Placental epithelial cell (primary cell): ENCODE results near the gene RBBP8NL. TPM values are rescaled to one million over a fixed set of nuclear protein-coding genes. Genes with fewer than 3 reads are reported as not detected.

Experiments
- total RNA-seq: library from RNA; depleted of rRNA; stranded (reverse); fragments of >200 nt; gene quantifications from 2 replicates; pipeline ENCODE4 v1.2.3, GENCODE V29; 2012

Gene RBBP8NL, protein sequence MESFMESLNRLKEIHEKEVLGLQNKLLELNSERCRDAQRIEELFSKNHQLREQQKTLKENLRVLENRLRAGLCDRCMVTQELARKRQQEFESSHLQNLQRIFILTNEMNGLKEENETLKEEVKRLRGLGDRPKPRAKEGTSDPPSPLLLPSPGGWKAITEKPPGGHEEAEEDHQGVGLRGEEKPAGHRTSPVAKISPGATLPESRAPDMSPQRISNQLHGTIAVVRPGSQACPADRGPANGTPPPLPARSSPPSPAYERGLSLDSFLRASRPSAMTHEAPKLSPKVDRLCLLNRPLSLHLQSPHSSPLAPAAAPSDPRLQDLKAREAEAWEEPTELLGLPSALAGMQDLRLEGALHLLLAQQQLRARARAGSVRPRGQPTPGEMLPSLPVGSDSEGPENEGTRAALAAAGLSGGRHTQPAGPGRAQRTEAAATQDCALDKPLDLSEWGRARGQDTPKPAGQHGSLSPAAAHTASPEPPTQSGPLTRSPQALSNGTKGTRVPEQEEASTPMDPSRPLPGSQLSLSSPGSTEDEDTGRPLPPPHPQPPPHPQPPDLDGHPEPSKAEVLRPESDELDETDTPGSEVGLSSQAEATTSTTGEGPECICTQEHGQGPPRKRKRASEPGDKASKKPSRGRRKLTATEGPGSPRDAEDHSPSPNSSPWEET
- total RNA-seq = 2.4 and 3.5 TPM in 2 replicates

GRCh38 chr20:62427172-62428001 lies at the start of gene RBBP8NL:
TSS of gene RBBP8NL (minus strand) at chr20:62427539. CDS start at chr20:62419647, 7,892 bp downstream.

GRCh38 chr20:62475772-62476055 lies 48.4 kb upstream of the RBBP8NL start, which contains the start of gene GATA5:
TSS of gene GATA5 (minus strand) at chr20:62475995. CDS start at chr20:62475521, 474 bp downstream.

DNA sequence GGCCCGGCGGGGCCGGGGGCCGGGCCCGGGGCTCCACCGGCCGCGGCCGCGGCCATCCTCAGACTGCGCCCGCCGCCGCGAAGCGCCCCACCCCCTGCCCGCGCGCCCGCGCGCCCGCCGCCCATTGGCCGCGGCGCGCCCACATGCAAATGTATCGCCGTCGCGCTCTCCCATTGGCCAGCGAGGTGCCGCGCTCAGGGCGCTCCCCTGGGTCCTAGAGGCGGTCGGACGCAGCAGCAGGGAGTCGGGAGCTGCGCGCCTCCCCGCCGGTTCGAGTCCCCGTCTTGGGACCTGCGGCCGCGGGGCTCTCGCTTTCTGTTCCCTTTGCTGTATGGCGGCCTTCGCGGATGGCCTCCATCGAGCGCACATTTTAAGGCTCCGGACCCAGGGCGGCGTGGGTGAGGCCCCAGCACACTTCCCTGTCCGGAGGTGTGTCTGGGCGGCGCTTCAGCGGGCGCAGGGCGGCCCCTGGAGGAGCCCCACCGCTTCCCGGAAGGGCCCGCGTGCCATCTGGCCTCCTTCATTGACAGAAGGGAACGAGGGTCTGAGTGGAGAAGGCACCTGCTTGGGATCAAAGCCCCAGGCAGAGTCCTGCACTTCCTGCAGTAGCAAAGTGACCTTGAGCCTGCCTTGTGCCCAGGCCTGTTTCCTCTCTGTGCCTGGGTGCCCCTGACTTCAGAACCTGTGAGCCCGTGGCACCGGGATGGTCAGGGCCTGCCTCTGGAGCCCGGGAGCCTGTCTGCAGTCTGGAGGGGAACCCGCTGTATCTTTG lies 19.9 kb downstream of the RBBP8NL start, which contains the start of gene CABLES2:
Gene CABLES2 (minus strand): TSS at position 65 of the 772 bp plus-strand sequence. CDS start 9 bp downstream, at position 56.

DNA sequence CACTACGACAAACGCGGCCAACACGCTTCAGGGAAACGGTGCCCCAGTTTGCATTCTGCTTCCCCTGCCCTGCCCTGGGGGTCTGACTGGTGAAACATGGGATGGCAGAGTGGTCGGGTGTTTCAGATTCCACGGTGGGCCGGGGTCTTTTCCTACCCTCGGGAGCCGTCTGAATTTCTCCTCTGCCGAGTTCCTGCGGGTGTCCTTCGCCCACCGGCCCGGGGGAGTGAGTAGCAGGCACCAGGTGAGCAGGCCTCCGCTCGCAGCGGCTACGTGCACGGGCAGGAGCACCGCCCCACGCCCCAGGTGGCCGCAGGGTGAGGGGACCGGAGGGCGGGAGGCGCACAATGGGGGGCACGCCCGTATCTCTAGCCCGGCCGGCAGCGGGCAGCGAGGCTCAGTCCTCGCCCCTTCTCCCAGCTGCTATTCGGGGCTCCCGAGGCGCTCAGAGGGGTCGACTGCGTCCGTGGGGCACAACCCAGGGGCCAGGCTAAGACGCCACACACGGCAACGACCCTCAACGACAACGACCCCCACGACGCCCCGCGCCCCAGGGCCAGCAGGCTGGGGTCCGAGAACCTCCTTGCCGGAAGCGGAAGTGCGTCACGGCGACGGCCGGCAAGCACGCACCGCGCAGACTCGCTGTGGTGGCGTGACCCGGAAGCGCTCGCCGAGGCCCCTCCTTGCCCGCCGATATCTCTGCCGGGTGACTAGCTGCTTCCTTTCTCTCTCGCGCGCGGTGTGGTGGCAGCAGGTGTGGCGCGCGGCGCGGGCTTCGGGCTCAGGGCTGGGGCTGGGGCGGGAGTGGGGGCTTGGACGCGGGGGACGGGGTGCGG lies 40.7 kb downstream of the RBBP8NL start, which contains the start of gene RPS21:
Gene RPS21 (plus strand): TSS at position 721 of the 836 bp plus-strand sequence. CDS start 236 bp downstream, outside the sequence.

DNA sequence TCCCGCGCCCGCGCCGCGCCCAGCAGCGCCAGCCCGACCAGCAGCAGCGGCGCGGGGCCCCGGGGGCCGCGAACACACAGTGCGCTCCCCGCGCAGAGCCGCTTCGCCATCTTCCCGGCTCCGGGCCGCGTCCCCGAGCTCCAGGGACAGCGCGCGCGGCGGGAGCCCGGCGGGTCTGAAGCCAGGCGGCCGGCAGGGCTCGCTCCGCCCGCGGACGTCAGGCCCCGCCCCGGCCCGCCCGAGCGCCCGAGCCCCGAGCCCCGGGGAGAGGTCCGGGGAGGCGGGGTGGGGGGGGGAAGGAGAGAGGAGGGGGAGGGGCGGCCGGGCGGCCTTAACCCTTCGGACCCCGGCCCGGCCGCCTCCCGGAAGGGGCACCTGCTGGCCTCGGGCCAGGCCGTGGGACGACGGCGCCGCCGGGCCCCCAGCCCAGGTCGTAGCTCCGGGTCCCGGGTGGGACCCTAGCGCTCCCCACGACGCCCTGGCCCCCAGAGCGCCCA lies 60.2 kb downstream of the RBBP8NL start, which contains the start of gene LAMA5:
Gene LAMA5 (minus strand): TSS at position 177 of the 497 bp plus-strand sequence. CDS start 67 bp downstream, at position 110.

Other genes starting within 250 kb of the RBBP8NL start
- 20.8 and 22.6 TPM in 2 replicates for gene MTG2, start 244.5 kb downstream of the RBBP8NL start, total RNA-seq
- gene HRH3, start 207.3 kb downstream of the RBBP8NL start, total RNA-seq = not detected in 2 replicates
- 36.9 and 37.4 TPM in 2 replicates for gene OSBPL2, start 189.0 kb downstream of the RBBP8NL start, total RNA-seq
- 75.8 and 144 TPM in 2 replicates for gene ADRM1, start 124.5 kb downstream of the RBBP8NL start, total RNA-seq
- gene LAMA5, start 60.2 kb downstream of the RBBP8NL start, total RNA-seq = 27.9 and 36.9 TPM in 2 replicates
- 768 and 1,032 TPM in 2 replicates for gene RPS21, start 40.4 kb downstream of the RBBP8NL start, total RNA-seq
- gene CABLES2, start 20.3 kb downstream of the RBBP8NL start, total RNA-seq = 2.4 and 3.1 TPM in 2 replicates
- gene GATA5, start 48.5 kb upstream of the RBBP8NL start, total RNA-seq = not detected in 2 replicates
- 15.7 and 36.3 TPM in 2 replicates for gene SLCO4A1, start 215.0 kb upstream of the RBBP8NL start, total RNA-seq